MM.1S (cell line): ENCODE results near the gene ZNF506.

Experiments
- DNase-seq: peaks from one replicate; pipeline ENCODE4 v3.0.0-alpha.2; 2015
- H2AFZ ChIP-seq: fragments of 300-600 bp; sonication (generic); 2 replicates; pipeline ENCODE4 v1.6.0; 2016; ENCODE audit warnings: antibody characterized with exemption, low read length
- H3F3A ChIP-seq: fragments of 300-600 bp; sonication (generic); 2 replicates; pipeline ENCODE4 v1.6.1; 2016; ENCODE audit warnings: mild to moderate bottlenecking, antibody characterized with exemption, low read length, moderate library complexity, mixed read lengths; ENCODE audit not compliant: insufficient read depth
- H3K27ac ChIP-seq: fragments of 300-600 bp; sonication (generic); 2 replicates; pipeline ENCODE4 v1.5.1; 2016; ENCODE audit warnings: mild to moderate bottlenecking, low read length
- H3K27me3 ChIP-seq: fragments of 300-600 bp; sonication (generic); replicated peaks from 2 replicates; pipeline ENCODE4 v1.6.0; 2016; ENCODE audit warnings: low read length; ENCODE audit not compliant: insufficient read depth
- H3K36me3 ChIP-seq: fragments of 300-600 bp; sonication (generic); replicated peaks from 2 replicates; pipeline ENCODE4 v1.6.1; 2016; ENCODE audit warnings: mild to moderate bottlenecking, low read length, mixed read lengths; ENCODE audit not compliant: insufficient read depth
- H3K4me1 ChIP-seq: fragments of 300-600 bp; sonication (generic); 2 replicates; pipeline ENCODE4 v1.6.1; 2016; ENCODE audit warnings: low read length, mixed read lengths
- H3K4me2 ChIP-seq: fragments of 300-600 bp; sonication (generic); 2 replicates; pipeline ENCODE4 v1.6.0; 2016; ENCODE audit warnings: low read depth, low read length
- H3K4me3 ChIP-seq: fragments of 300-600 bp; sonication (generic); 2 replicates; pipeline ENCODE4 v1.5.1; 2016; ENCODE audit warnings: low read length, mixed read lengths
- H3K79me2 ChIP-seq: fragments of 300-600 bp; sonication (generic); 2 replicates; pipeline ENCODE4 v1.6.1; 2016; ENCODE audit warnings: mixed run types, low read length, mixed read lengths
- H3K9ac ChIP-seq: fragments of 300-600 bp; sonication (generic); 2 replicates; pipeline ENCODE4 v1.6.1; 2016; ENCODE audit warnings: low read length, mixed read lengths
- H3K9me2 ChIP-seq: fragments of 300-600 bp; sonication (generic); replicated peaks from 2 replicates; pipeline ENCODE4 v1.6.1; 2016; ENCODE audit warnings: mild to moderate bottlenecking, low read length, mixed read lengths; ENCODE audit not compliant: insufficient read depth
- H3K9me3 ChIP-seq: fragments of 300-600 bp; sonication (generic); replicated peaks from 2 replicates; pipeline ENCODE4 v1.6.1; 2016; ENCODE audit warnings: mild to moderate bottlenecking, low read length, mixed read lengths; ENCODE audit not compliant: insufficient read depth
- H4K20me1 ChIP-seq: fragments of 300-600 bp; sonication (generic); 2 replicates; pipeline ENCODE4 v1.6.1; 2016; ENCODE audit warnings: mild to moderate bottlenecking, low read length, moderate library complexity, mixed read lengths; ENCODE audit not compliant: insufficient read depth
- EZH2 ChIP-seq: fragments of 300-600 bp; sonication (generic); optimal IDR thresholded peaks from 2 replicates; pipeline ENCODE3; 2017; ENCODE audit warnings: low read depth, mild to moderate bottlenecking, antibody characterized with exemption, low read length, mixed read lengths
- EZH2phosphoT487 ChIP-seq: fragments of 300-600 bp; sonication (generic); IDR thresholded peaks from 2 replicates; pipeline ENCODE4 v1.6.1; 2018; ENCODE audit warnings: antibody characterized with exemption, low read length
- TF ChIP-seq, protein P1 (sequence below): fragments of 300-600 bp; sonication (generic); IDR thresholded peaks from 2 replicates; pipeline ENCODE4 v1.5.1; 2016; ENCODE audit warnings: antibody characterized with exemption, low read length, mixed read lengths

The ZNF506 gene

DNA sequence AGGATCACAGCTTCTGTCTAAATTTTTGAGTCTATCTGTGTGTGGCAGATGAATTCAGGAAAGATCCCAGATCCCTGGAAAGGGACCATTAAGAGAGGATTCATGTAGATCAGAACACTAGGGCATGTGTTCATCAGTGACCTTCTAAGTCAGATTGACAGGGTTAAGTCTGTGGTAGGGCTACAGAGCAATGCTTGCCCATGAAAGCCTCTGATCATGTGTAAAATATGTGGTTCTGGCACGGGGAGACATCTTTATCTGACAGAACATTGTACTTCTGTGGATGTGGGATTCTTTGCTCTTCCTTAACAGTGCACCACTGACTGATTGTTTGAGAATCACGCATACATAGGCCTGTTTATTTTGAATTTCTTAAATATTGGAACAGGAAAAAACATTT lies 42.9 kb downstream of the ZNF506 start:
- H4K20me1 ChIP-seq: no peaks in the 10 kb centered on the region
- no peak for TF ChIP-seq EZH2
- TF ChIP-seq, protein P1, sequence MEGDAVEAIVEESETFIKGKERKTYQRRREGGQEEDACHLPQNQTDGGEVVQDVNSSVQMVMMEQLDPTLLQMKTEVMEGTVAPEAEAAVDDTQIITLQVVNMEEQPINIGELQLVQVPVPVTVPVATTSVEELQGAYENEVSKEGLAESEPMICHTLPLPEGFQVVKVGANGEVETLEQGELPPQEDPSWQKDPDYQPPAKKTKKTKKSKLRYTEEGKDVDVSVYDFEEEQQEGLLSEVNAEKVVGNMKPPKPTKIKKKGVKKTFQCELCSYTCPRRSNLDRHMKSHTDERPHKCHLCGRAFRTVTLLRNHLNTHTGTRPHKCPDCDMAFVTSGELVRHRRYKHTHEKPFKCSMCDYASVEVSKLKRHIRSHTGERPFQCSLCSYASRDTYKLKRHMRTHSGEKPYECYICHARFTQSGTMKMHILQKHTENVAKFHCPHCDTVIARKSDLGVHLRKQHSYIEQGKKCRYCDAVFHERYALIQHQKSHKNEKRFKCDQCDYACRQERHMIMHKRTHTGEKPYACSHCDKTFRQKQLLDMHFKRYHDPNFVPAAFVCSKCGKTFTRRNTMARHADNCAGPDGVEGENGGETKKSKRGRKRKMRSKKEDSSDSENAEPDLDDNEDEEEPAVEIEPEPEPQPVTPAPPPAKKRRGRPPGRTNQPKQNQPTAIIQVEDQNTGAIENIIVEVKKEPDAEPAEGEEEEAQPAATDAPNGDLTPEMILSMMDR: no peak
- no peak for TF ChIP-seq EZH2phosphoT487
- H3K9me2 ChIP-seq: no peaks in the 10 kb centered on the region
- H3K27ac ChIP-seq: no peak overlapping the region
- DNase-seq: no peak
- no peaks in the 10 kb centered on the region; the same call in 1 of the 2 replicates for H3K4me1 ChIP-seq
- H3K79me2 ChIP-seq: peaks cover 14% of the 10 kb centered on the region
- H3F3A ChIP-seq: no peaks in the 10 kb centered on the region
- H3K9ac ChIP-seq: no peak overlapping the region
- no peak overlapping the region for H2AFZ ChIP-seq
- H3K4me3 ChIP-seq: no peak overlapping the region
- no peak overlapping the region for H3K4me2 ChIP-seq
- H3K9me3 ChIP-seq: no peaks in the 10 kb centered on the region
- no peaks in the 10 kb centered on the region for H3K27me3 ChIP-seq
- H3K36me3 ChIP-seq: no peaks in the 10 kb centered on the region

DNA sequence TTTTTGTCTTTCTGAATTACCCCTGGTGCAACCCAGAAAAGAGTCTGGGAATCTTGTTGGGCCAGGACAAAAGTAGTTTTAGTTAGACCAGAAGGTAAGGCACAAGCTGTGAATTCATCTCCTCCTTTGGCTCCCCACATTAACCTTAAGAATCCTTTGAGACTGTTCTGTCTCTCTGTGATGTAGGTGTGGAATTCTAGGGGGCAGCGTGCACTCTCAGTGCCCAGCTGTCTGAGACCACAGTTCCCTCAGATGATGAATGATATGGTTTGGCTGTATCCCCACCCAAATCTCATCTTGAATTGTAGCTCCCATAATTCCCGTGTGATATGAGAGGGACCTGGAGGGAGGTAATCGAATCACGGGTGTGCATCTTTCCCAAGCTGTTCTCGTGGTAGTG lies 43.9 kb downstream of the ZNF506 start:
- no peak for DNase-seq
- Histone ChIP-seq H3K4me1 (no peaks in the 10 kb centered on the region; the same call in 1 of the 2 replicates), H3K4me3 (no peak overlapping the region), H3K27ac (no peak overlapping the region), H3K9me2 (no peaks in the 10 kb centered on the region), H4K20me1 (no peaks in the 10 kb centered on the region), H3K4me2 (peak overlapping the region; percentile 80; the same call in 1 of the 2 replicates), H3F3A (no peaks in the 10 kb centered on the region), H2AFZ (no peak overlapping the region), H3K9ac (no peak overlapping the region), H3K79me2 (peaks cover 14% of the 10 kb centered on the region), H3K36me3 (no peaks in the 10 kb centered on the region), H3K9me3 (no peaks in the 10 kb centered on the region), H3K27me3 (no peaks in the 10 kb centered on the region)
- TF ChIP-seq EZH2: no peak
- TF ChIP-seq, protein P1: no peak
- TF ChIP-seq EZH2phosphoT487: no peak

- Histone ChIP-seq H3K27ac (peak overlapping the region; percentile 7; the same call in 1 of the 2 replicates), H3K9me3 (no peaks in the 10 kb centered on the region)
Observed at GRCh38 chr19:19776206-19777008, 45.1 kb downstream of the ZNF506 start.

More at GRCh38 chr19:19776206-19777008, 45.1 kb downstream of the ZNF506 start:
- no peaks in the 10 kb centered on the region; the same call in 1 of the 2 replicates for H3K4me1 ChIP-seq
- peak overlapping the region; percentile 97 for H2AFZ ChIP-seq
- peak overlapping the region; percentile 56; the same call in 1 of the 2 replicates for H3K9ac ChIP-seq
- peaks cover 14% of the 10 kb centered on the region for H3K79me2 ChIP-seq
- no peaks in the 10 kb centered on the region for H3K36me3 ChIP-seq
- no peaks in the 10 kb centered on the region for H3K9me2 ChIP-seq
- peak overlapping the region; percentile 83 for H3K4me3 ChIP-seq
- no peaks in the 10 kb centered on the region for H4K20me1 ChIP-seq
- H3K4me2 ChIP-seq: peak overlapping the region; percentile 85
- H3K27me3 ChIP-seq: no peaks in the 10 kb centered on the region
- H3F3A ChIP-seq: no peaks in the 10 kb centered on the region
- DNase-seq: peak; percentile 97
- TF ChIP-seq, protein P1: no peak
- TF ChIP-seq EZH2phosphoT487 (no peak), EZH2 (no peak)
